Astrocyte (in vitro differentiated cells and primary cell): Measurements from ENCODE around the gene ACTC1.

ENCODE experiments used
- EZH2 ChIP-seq: IDR thresholded peaks from 2 replicates; pipeline ENCODE4 v1.6.1; 2012; ENCODE audit warnings: mild to moderate bottlenecking, low read length, inconsistent platforms; ENCODE audit not compliant: insufficient read depth
- TF ChIP-seq, protein P1 (sequence below): IDR thresholded peaks from 2 replicates; pipeline ENCODE4 v1.5.1; 2011; ENCODE audit warnings: low read depth, mild to moderate bottlenecking, inconsistent platforms, low read length, moderate library complexity; ENCODE audit not compliant: insufficient read depth

DNA sequence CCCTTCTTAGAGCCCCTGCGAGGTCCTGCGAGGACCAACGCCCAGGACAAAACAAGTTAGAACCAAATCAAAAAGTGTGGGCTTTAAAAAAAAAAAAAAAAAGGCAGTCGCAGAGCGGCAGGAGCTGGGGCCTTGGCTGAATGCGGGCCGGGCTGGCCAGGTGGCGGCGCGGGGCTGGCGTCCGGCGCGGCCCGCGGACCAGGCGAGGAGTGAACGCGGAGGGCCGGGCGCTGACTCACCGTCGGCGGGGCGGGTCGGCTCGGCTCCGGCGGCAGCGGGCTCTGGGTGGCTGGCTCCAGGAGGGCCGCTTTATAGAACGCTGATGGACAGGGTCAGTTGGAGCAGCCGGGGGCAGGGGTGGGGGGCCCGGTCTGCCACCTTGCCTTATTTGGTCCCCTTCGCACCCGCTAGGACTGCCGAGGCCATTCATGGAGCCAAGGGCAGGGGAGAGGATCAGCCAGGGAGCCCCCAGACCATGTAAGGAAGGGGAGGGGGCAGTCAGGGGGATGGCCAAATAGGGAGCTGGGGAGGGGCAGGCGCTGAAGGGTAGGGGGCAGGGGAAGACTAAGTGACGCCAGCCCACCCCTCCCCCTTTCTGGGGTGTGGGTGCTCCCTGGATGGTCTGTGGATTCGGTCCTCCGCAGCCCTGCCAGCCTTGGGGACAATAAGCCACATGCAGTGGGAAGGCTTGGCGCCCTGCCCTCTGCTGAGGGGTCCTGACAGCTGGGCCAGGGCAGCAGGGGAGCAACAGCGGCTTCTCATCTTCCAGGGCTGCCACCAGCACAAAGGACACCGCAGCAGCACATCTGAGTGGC, at the start of gene ACTC1:
- TF ChIP-seq, protein P1, sequence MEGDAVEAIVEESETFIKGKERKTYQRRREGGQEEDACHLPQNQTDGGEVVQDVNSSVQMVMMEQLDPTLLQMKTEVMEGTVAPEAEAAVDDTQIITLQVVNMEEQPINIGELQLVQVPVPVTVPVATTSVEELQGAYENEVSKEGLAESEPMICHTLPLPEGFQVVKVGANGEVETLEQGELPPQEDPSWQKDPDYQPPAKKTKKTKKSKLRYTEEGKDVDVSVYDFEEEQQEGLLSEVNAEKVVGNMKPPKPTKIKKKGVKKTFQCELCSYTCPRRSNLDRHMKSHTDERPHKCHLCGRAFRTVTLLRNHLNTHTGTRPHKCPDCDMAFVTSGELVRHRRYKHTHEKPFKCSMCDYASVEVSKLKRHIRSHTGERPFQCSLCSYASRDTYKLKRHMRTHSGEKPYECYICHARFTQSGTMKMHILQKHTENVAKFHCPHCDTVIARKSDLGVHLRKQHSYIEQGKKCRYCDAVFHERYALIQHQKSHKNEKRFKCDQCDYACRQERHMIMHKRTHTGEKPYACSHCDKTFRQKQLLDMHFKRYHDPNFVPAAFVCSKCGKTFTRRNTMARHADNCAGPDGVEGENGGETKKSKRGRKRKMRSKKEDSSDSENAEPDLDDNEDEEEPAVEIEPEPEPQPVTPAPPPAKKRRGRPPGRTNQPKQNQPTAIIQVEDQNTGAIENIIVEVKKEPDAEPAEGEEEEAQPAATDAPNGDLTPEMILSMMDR = no peak
- no peak for TF ChIP-seq EZH2
